PC-9 (cell line): ENCODE data around the gene SULT1C4. TPM values are rescaled to one million over a fixed set of nuclear protein-coding genes. Genes with fewer than 3 reads are reported as not detected.

Source experiments
- BruUV-seq: library from RNA; stranded (reverse); fragments of 400-500 nt; replicated peaks from 2 replicates; lab custom pipeline; 2021; lab: Mats Ljungman, UMichigan
- CTCF ChIA-PET: fragments of 300-600 bp; sonication (Branson Sonifier 250); formaldehyde crosslinking; loops from one replicate; lab custom pipeline; 2022; ENCODE audit warnings: antibody characterized with exemption; lab: Charles Lee
- POLR2A ChIA-PET: fragments of 300-600 bp; sonication (Branson Sonifier 250); formaldehyde crosslinking; loops from one replicate; lab custom pipeline; 2022; ENCODE audit warnings: antibody characterized with exemption; ENCODE audit not compliant: unreplicated experiment; lab: Charles Lee
- DNase-seq, 2 experiments: peaks; one replicate each; pipeline versions ENCODE4 v3.0.0 to v3.0.0-alpha.2; 2015 to 2022; ENCODE audit warnings: mixed read lengths in 1 of 2
- H2AFZ ChIP-seq: fragments of 200-600 bp; sonication (generic); 2 replicates; pipeline ENCODE4 v1.8.1; 2017; ENCODE audit warnings: antibody characterized with exemption
- H3F3A ChIP-seq: fragments of 200-600 bp; sonication (generic); 2 replicates; pipeline ENCODE4 v1.8.1; 2017; ENCODE audit warnings: antibody characterized with exemption, mild to moderate bottlenecking, low read depth; ENCODE audit not compliant: insufficient read depth
- H3K27ac ChIP-seq: fragments of 200-600 bp; sonication (generic); 2 replicates; pipeline ENCODE4 v1.6.1; 2016; ENCODE audit warnings: mixed run types
- H3K27me3 ChIP-seq: fragments of 200-600 bp; sonication (generic); 2 replicates; pipeline ENCODE4 v1.6.1; 2016; ENCODE audit warnings: low read depth, mixed run types; ENCODE audit not compliant: insufficient read depth
- H3K36me3 ChIP-seq: fragments of 200-600 bp; sonication (generic); 2 replicates; pipeline ENCODE4 v1.6.1; 2016; ENCODE audit warnings: low read depth, mixed run types
- H3K4me1 ChIP-seq: fragments of 200-600 bp; sonication (generic); replicated peaks from 2 replicates; pipeline ENCODE4 v1.6.1; 2016; ENCODE audit warnings: mixed run types; ENCODE audit not compliant: insufficient read depth
- H3K4me2 ChIP-seq: fragments of 200-600 bp; sonication (generic); 2 replicates; pipeline ENCODE4 v1.6.1; 2017; ENCODE audit warnings: mixed run types
- H3K4me3 ChIP-seq: fragments of 200-600 bp; sonication (generic); 2 replicates; pipeline ENCODE4 v1.6.1; 2016; ENCODE audit warnings: mixed run types
- H3K79me2 ChIP-seq: fragments of 200-600 bp; sonication (generic); 2 replicates; pipeline ENCODE4 v1.6.1; 2017; ENCODE audit warnings: low read depth, mixed run types
- H3K9me2 ChIP-seq: fragments of 200-600 bp; sonication (generic); 2 replicates; pipeline ENCODE4 v1.8.1; 2017; ENCODE audit warnings: mild to moderate bottlenecking; ENCODE audit not compliant: insufficient read depth
- H3K9me3 ChIP-seq: fragments of 200-600 bp; sonication (generic); 2 replicates; pipeline ENCODE4 v1.8.1; 2016; ENCODE audit warnings: low read depth; ENCODE audit not compliant: insufficient read depth
- H4K20me1 ChIP-seq: fragments of 200-600 bp; sonication (generic); 2 replicates; pipeline ENCODE4 v1.8.1; 2017; ENCODE audit not compliant: insufficient read depth
- CTCF ChIP-seq: fragments of 200-600 bp; sonication (generic); conservative IDR thresholded peaks from 2 replicates; pipeline ENCODE4 v1.6.1; 2017; ENCODE audit warnings: mixed run types, antibody characterized with exemption, mild to moderate bottlenecking, moderate library complexity
- EZH2 ChIP-seq: fragments of 200-600 bp; sonication (generic); IDR thresholded peaks from 2 replicates; pipeline ENCODE4 v1.8.0; 2017; ENCODE audit warnings: antibody characterized with exemption, low read depth
- intact Hi-C: fragments of 100-400 bp; cut with micrococcal nuclease; formaldehyde crosslinking; loops from one replicate; pipeline ENCODE4 v1.10.0; 2022; ENCODE audit not compliant: unreplicated experiment
- total RNA-seq: library from RNA; stranded (reverse); gene quantifications from 2 replicates; pipeline ENCODE4 v1.2.3, GENCODE V29; 2021

The SULT1C4 gene
- total RNA-seq, 1 experiment from 2014 or later, result not detected

DNA sequence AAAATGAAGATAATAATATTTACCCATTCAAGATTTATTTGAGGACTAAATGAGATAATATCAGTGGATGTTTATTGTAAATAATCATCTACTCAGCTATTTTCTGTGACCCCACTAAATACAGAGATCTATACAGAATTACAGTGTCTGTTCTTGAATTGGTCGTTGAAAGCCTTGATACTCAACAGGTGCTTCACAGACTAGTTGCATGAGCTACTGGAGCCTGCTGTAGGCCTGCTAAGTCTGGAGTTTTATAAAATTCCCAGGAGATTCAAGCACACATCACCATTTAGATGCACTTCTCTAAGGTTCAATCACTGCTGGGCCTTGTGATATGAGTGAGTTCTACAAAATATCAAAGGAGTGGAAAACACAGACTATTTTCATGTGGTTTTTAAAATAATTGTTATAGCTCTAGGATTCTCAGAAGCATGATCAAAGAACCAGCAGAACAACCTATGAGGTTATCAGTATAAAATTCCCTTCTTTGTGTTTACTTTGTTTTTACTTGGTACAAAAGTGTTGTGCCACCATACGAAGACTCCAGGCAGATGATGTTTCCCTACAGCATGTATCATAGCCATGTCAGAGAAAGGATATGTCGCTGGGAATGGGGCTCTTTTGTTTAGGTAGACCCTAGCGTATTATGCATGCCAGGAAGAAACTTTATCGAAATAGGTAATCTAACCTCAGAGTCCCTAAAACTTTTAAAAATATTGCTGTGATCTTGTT, 7.1 kb downstream of the SULT1C4 start:
- Histone ChIP-seq H3K27ac (no peak overlapping the region), H3K9me3 (no peaks in the 10 kb centered on the region), H3K36me3 (no peaks in the 10 kb centered on the region), H2AFZ (no peak overlapping the region), H3K4me1 (no peaks in the 10 kb centered on the region), H4K20me1 (no peaks in the 10 kb centered on the region), H3F3A (no peaks in the 10 kb centered on the region), H3K9me2 (no peaks in the 10 kb centered on the region), H3K79me2 (no peaks in the 10 kb centered on the region), H3K27me3 (no peaks in the 10 kb centered on the region), H3K4me3 (no peak overlapping the region), H3K4me2 (no peak overlapping the region)
- DNase-seq, result no peak
- intact Hi-C loops, result no loop called here
- ChIA-PET POLR2A (no interaction called here), CTCF (no interaction called here)
- TF ChIP-seq CTCF (no peak), EZH2 (no peak)
- no TSS peak for BruUV-seq

DNA sequence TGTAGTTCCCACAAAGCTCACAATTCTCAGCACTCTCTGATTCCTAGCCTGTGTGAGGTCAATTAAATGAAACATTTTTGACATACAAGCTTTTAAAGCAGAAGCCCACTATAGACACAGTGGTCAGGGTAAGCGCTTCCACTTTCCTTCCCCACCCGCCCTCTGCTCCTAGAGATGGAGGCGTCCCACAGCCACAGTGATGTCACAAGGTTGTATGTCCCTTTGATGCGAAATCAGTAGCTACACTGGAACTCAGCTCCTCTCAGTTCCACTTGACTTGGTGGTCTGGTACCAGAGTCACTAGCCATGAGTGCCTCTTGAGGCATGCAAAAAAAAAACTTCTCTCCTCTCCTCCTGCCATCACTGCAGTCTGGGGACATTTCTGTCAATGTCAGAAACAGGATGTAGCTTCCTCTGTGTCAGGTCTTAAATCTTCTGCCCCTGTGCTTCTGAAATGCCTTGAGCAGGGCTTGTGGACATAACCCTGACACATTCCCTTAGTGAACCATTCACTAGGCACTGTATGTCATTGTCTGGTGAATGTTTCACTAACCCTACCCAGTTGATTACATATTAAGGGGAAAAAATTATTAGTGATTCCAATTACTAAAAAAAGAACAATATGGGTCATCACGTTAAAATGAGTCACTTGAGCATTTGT, 7.8 kb downstream of the SULT1C4 start:
- Histone ChIP-seq H3K9me2 (no peaks in the 10 kb centered on the region), H3K36me3 (no peaks in the 10 kb centered on the region), H3K4me1 (no peaks in the 10 kb centered on the region), H3K27ac (no peak overlapping the region), H3K4me2 (no peak overlapping the region), H3K4me3 (no peak overlapping the region), H4K20me1 (no peaks in the 10 kb centered on the region), H3K9me3 (no peaks in the 10 kb centered on the region), H2AFZ (no peak overlapping the region), H3K27me3 (no peaks in the 10 kb centered on the region), H3F3A (no peaks in the 10 kb centered on the region), H3K79me2 (no peaks in the 10 kb centered on the region)
- BruUV-seq, result no TSS peak
- CTCF ChIA-PET, result no interaction called here
- TF ChIP-seq EZH2 (no peak), CTCF (no peak)
- POLR2A ChIA-PET, result no interaction called here
- DNase-seq, result no peak
- intact Hi-C loops, result no loop called here

- CTCF ChIA-PET, result no interaction called here
- no TSS peak for BruUV-seq
These were observed 10.3 kb downstream of the SULT1C4 start for GRCh38 chr2:108388045-108388444.

More at GRCh38 chr2:108388045-108388444, 10.3 kb downstream of the SULT1C4 start:
- no peak for TF ChIP-seq EZH2
- TF ChIP-seq CTCF, result no peak
- Histone ChIP-seq H3K27ac (no peak overlapping the region), H3K4me3 (no peak overlapping the region), H4K20me1 (no peaks in the 10 kb centered on the region), H3F3A (no peaks in the 10 kb centered on the region), H3K9me2 (no peaks in the 10 kb centered on the region), H2AFZ (no peak overlapping the region), H3K79me2 (no peaks in the 10 kb centered on the region), H3K4me2 (no peak overlapping the region), H3K36me3 (no peaks in the 10 kb centered on the region), H3K27me3 (no peaks in the 10 kb centered on the region), H3K9me3 (peaks cover 3% of the 10 kb centered on the region; the same call in 1 of the 2 replicates), H3K4me1 (no peaks in the 10 kb centered on the region)
- intact Hi-C loops, result no loop called here
- POLR2A ChIA-PET, result no interaction called here
- DNase-seq, result no peak
